ENCODE data around the gene ELOVL2. TPM values are rescaled to one million over a fixed set of nuclear protein-coding genes. Genes with fewer than 3 reads are reported as not detected.
"Not testable (repeated sequence)": the region's sequence is repeated elsewhere in the genome, so short reads cannot be mapped to it uniquely, and the experiment has no call there.

The ELOVL2 gene
- total RNA-seq, 4 donors from 2014 or later, result 0.17 to 0.19 (median 0.18) TPM; not detected in 1

DNA sequence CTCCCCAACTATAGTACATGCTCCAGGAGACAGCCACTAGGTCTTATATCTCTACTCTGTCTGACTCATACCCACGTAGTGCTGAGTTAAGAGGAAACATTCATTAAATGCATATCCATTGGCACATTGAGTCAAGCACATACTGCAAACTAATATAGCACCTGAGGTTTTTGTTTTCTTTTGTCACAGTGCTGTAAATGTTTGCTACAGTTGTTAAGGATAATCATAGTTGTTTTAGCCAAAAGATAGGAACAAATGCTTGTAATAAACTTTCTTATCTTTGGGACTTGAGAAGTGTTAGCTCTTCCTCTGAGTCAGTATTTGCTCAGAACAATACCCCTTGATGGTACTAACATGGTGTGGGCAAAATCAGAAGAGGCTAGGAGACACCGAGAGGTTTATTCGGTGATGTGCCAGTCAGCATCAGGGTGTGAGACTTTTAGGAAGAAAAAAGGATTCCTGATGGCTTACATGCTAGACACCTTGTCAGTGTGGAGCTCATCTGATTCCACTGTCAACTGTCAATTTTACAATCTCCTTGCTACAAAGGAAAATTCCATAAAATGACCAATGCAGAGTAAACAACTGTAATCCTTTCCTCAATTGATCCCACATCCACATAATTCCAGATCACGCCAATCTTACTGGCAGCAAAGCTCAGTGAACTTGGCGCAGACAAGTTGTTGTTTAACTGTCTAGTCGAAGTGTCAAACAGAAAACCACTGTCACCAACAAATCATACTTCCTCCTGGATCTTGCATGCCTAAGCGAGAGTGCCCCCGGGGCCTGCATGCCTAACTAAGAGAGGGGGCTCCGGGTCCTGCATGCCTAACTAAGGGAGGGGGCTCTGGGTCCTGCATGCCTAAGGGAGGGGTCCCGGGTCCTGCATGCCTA lies 36.1 kb downstream of the ELOVL2 start:
- DNase-seq (ENCODE audit: low spot score in 2 of 2), result no peak
- H3K4me3 ChIP-seq, result no peak overlapping the region
- 66% methylated on average over 10 of the region's 10 CpGs for WGBS
- H3K36me3 ChIP-seq, result no peaks in the 10 kb centered on the region
- TF ChIP-seq EP300 (IDR thresholded peaks at IDR 0.05), result no peak
- no peak for TF ChIP-seq POLR2AphosphoS5 (IDR thresholded peaks at IDR 0.05)
- TF ChIP-seq POLR2A (IDR thresholded peaks at IDR 0.05), result no peak
- TF ChIP-seq, protein P1, sequence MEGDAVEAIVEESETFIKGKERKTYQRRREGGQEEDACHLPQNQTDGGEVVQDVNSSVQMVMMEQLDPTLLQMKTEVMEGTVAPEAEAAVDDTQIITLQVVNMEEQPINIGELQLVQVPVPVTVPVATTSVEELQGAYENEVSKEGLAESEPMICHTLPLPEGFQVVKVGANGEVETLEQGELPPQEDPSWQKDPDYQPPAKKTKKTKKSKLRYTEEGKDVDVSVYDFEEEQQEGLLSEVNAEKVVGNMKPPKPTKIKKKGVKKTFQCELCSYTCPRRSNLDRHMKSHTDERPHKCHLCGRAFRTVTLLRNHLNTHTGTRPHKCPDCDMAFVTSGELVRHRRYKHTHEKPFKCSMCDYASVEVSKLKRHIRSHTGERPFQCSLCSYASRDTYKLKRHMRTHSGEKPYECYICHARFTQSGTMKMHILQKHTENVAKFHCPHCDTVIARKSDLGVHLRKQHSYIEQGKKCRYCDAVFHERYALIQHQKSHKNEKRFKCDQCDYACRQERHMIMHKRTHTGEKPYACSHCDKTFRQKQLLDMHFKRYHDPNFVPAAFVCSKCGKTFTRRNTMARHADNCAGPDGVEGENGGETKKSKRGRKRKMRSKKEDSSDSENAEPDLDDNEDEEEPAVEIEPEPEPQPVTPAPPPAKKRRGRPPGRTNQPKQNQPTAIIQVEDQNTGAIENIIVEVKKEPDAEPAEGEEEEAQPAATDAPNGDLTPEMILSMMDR (IDR thresholded peaks at IDR 0.05), result no peak
- no peak overlapping the region for H3K27ac ChIP-seq
- no peaks in the 10 kb centered on the region for H3K9me3 ChIP-seq
- peaks cover 7% of the 10 kb centered on the region for H3K27me3 ChIP-seq
- H3K4me1 ChIP-seq, result peaks cover 17% of the 10 kb centered on the region

DNA sequence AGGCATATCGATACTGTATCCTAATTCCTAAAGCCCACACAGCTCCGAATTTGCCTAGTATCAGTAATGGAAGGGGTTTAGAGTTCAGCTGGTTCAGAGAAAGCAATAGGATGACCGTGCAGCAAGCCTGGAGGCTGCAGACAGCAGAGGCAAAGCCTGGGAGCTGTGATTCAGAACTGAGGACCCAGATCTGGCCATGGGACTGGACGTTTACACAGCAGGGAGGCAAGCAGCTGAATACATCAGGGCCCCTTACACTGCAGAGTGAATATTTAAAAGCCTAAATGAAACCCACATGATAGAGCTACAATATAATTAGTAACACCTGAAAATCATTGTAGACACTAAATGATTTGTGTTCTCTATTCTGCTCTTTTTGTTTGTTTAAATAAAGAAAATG lies 38.0 kb downstream of the ELOVL2 start:
- peaks cover 10% of the 10 kb centered on the region for H3K4me1 ChIP-seq
- DNase-seq (ENCODE audit: low spot score in 2 of 2), result no peak
- H3K27me3 ChIP-seq, result peaks cover 10% of the 10 kb centered on the region
- no peaks in the 10 kb centered on the region for H3K9me3 ChIP-seq
- 62% methylated on average over 4 of the region's 4 CpGs for WGBS
- TF ChIP-seq, protein P1 (IDR thresholded peaks at IDR 0.05), result no peak
- no peak for TF ChIP-seq POLR2AphosphoS5 (IDR thresholded peaks at IDR 0.05)
- no peak for TF ChIP-seq POLR2A (IDR thresholded peaks at IDR 0.05)
- no peak for TF ChIP-seq EP300 (IDR thresholded peaks at IDR 0.05)
- H3K4me3 ChIP-seq, result no peak overlapping the region
- H3K36me3 ChIP-seq, result no peaks in the 10 kb centered on the region
- H3K27ac ChIP-seq, result no peak overlapping the region

DNA sequence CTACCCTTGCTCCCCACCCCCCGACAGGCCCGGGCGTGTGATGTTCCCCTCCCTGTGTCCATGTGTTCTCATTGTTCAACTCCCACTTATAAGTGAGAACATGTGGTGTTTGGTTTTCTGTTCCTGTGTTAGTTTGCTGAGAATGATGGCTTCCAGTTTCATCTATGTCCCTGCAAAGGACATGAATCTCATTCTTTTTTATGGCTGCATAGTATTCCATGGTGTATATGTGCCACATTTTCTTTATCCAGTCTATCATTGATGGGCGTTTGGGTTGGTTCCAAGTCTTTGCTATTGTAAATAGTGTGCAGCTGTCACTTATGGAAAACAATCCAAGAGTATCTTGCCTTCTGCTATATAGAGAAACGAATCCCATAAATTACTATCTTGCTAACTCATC lies 40.8 kb downstream of the ELOVL2 start:
- DNase-seq (ENCODE audit: low spot score in 2 of 2); H3K4me3 ChIP-seq; H3K27ac ChIP-seq; H3K9me3 ChIP-seq; H3K36me3 ChIP-seq; H3K27me3 ChIP-seq; H3K4me1 ChIP-seq: not testable (repeated sequence)
- 91% methylated on average over 5 of the region's 5 CpGs for WGBS

DNA sequence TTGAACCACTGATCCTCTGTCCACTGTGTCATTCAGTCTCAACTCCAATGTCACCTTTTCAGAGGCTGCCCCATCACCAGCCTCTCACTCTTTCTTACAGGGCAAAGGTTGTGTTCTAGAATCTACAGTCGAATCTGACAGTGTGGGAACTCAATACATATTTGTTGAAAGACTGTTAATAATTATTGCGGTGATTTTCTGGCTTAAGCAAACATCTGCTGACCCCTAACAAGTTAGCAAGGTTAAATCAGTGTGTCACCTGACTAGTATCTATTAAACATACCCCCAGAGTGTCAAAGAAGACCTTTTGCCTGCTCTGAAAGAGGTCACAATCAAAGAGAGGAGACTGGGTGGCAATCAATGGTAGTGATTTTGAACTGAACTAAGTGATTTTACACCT lies 41.9 kb downstream of the ELOVL2 start:
- Histone ChIP-seq H3K27ac (no peak overlapping the region), H3K27me3 (peaks cover 4% of the 10 kb centered on the region), H3K4me1 (no peaks in the 10 kb centered on the region), H3K9me3 (no peaks in the 10 kb centered on the region), H3K4me3 (no peak overlapping the region), H3K36me3 (no peaks in the 10 kb centered on the region)
- WGBS, result 89% methylated on average over 2 of the region's 2 CpGs
- TF ChIP-seq, protein P1 (IDR thresholded peaks at IDR 0.05), result no peak
- TF ChIP-seq POLR2A (IDR thresholded peaks at IDR 0.05) (no peak), EP300 (IDR thresholded peaks at IDR 0.05) (no peak), POLR2AphosphoS5 (IDR thresholded peaks at IDR 0.05) (no peak)
- no peak for DNase-seq (ENCODE audit: low spot score in 2 of 2)

DNA sequence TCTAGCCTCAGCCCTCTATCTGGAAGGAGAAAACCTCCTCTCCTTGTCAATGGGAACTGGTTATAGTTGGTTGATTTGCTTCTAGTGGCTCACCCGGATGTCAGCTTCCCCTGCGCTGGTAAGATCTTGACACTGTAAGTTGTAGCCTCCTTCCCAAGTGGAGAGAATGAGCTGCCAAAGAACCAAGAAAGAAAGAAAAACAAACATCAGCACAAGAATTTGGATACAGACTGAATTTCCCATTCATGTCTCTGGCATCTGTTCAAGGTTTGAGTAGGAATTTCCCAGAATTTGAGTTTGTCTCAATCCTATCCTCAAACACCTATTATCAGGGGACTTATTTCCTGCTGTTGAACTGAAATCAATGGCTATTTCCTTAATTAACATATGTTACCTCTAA lies 44.1 kb downstream of the ELOVL2 start:
- Histone ChIP-seq H3K36me3 (no peaks in the 10 kb centered on the region), H3K4me3 (no peak overlapping the region), H3K4me1 (no peaks in the 10 kb centered on the region), H3K27me3 (peaks cover 4% of the 10 kb centered on the region), H3K9me3 (no peaks in the 10 kb centered on the region), H3K27ac (no peak overlapping the region)
- 67% methylated on average over 2 of the region's 2 CpGs for WGBS
- TF ChIP-seq POLR2AphosphoS5 (IDR thresholded peaks at IDR 0.05), result no peak
- TF ChIP-seq POLR2A (IDR thresholded peaks at IDR 0.05), result no peak
- TF ChIP-seq EP300 (IDR thresholded peaks at IDR 0.05), result no peak
- TF ChIP-seq, protein P1 (IDR thresholded peaks at IDR 0.05), result no peak
- DNase-seq (ENCODE audit: low spot score in 2 of 2), result no peak
